Testis (tissue), 2 donors: ENCODE measurements around the gene RPS6KB2.
"Not testable (repeated sequence)": the region's sequence is repeated elsewhere in the genome, so short reads cannot be mapped to it uniquely, and the experiment has no call there.

Experiments
- CTCF ChIP-seq, 3 experiments: fragments of 450-650 bp in 2 of 3; fragments of 200-600 bp in 1 of 3; sonication (generic) in 1 of 3; IDR thresholded peaks; one replicate each; pipeline ENCODE4 v1.5.1; 2016 to 2019; ENCODE audit warnings: antibody characterized with exemption in 3 of 3, mild to moderate bottlenecking in 2 of 3, moderate library complexity in 1 of 3
- POLR2A ChIP-seq: fragments of 450-650 bp; IDR thresholded peaks from one replicate; pipeline ENCODE4 v1.6.1; 2017; ENCODE audit warnings: antibody characterized with exemption, mild to moderate bottlenecking, moderate library complexity

GRCh38 chr11:67465530-67465929 is 37.2 kb downstream of the RPS6KB2 start:
- TF ChIP-seq POLR2A; CTCF (IDR thresholded peaks at IDR 0.05): not testable (repeated sequence)
